Stimulated activated CD8-positive, alpha-beta memory T cell treated with anti-CD3 and anti-CD28 coated beads, Interleukin-4, amount 100 ng/mL, for 24 hours (primary cell): ENCODE measurements around the gene FOXD4L4.
"Not testable (repeated sequence)": the region's sequence is repeated elsewhere in the genome, so short reads cannot be mapped to it uniquely, and the experiment has no call there.

Experiments
- DNase-seq: peaks from one replicate; pipeline ENCODE4 v3.0.0-alpha.2; 2020; ENCODE audit warnings: low read depth

FOXD4L4 gene

DNA sequence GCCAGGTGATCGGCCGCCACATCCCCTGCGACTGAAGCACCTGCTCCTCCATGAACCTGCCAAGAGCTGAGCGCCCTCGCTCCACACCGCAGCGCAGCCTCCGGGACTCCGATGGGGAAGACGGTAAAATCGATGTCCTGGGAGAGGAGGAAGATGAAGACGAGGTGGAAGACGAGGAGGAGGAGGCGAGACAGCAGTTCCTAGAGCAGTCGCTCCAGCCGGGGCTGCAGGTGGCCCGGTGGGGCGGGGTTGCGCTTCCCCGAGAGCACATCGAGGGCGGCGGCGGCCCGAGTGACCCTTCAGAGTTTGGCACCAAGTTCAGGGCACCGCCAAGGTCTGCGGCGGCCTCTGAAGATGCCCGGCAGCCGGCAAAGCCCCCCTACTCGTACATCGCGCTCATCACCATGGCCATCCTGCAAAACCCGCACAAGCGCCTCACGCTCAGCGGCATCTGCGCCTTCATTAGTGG, at the start of gene FOXD4L4:
FOXD4L4 (plus strand) TSS at position 51 of the 469 bp plus-strand sequence; CDS start at position 51, 0 bp downstream.
- not testable (repeated sequence) for DNase-seq

DNA sequence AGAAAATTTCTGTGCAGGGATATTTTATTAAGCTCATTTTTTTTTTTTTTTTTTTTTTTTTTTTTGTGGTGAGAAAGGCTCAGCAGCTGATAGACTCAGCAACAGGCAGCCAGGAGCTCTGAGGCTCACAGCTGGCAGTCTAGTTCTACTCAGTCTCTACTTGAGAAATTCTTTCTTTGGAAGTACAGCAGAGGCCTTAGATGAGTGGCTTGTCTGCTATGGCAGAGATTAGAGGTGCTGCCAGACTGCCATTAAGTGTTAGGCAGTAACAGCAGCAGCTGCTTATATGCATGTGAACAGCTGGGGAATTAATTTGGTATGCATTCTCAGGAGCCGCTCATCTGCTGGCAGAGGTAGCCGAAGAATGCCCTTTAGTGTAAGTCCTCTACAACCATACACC, 33.4 kb upstream of the FOXD4L4 start:
- DNase-seq, result not testable (repeated sequence)

DNA sequence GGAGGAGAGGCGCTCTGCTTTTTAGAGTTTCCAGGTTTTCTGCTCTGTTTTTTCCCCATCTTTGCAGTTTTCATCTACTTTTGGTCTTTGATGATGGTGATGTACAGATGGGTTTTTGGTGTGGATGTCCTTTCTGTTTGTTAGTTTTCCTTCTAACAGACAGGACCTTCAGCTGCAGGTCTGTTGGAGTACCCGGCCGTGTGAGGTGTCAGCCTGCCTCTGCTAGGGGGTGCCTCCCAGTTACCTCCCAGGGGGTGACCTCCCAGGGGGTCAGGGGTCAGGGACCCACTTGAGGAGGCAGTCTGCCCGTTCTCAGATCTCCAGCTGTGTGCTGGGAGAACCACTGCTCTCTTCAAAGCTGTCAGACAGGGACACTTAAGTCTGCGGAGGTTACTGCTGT, 22.5 kb upstream of the FOXD4L4 start:
- DNase-seq, result not testable (repeated sequence)

DNA sequence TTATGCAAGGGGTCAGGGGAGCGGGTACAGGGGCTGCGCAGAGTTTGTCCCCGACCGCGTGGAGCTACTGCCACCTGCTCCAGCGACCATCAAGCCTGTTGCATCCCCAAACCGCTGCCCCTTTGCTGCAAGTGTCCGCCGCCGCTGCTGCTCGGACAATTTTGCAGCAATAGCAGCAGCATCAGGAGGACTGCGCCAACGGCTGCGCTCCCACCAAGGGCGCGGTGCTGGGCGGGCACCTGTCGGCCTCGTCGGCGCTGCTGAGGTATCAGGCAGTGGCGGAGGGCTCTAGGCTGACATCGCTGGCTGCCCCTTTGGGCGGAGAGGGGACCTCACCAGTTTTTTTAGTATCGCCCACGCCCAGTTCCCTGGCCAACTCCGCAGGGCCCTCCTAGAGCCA, 1.2 kb downstream of the FOXD4L4 start:
- DNase-seq, result not testable (repeated sequence)
